NCI-H460 (cell line): Measurements from ENCODE around the gene MYO1D. TPM values are rescaled to one million over a fixed set of nuclear protein-coding genes. Genes with fewer than 3 reads are reported as not detected.
A peak's percentile ranks its signal among the peaks of the same experiment; 100 is the strongest.

Experiments used
- DNase-seq: peaks from one replicate; pipeline ENCODE4 v3.0.0-alpha.2; 2016; ENCODE audit warnings: low read depth; ENCODE audit errors: extremely low read depth
- total RNA-seq: library from RNA; depleted of rRNA; stranded (reverse); fragments of >200 nt; shearing (Covaris generic); gene quantifications from 2 replicates; pipeline ENCODE4 v1.2.3, GENCODE V29; 2014

The MYO1D gene
- total RNA-seq, 1 experiment from 2014 or later = 5.0 TPM

- DNase-seq = no peak
Observed at GRCh38 chr17:32631341-32632096, 245.4 kb downstream of the MYO1D start.

- DNase-seq = no peak
Observed at GRCh38 chr17:32629563-32630190, 247.2 kb downstream of the MYO1D start.

GRCh38 chr17:32628271-32629044 lies 248.5 kb downstream of the MYO1D start:
- DNase-seq = no peak

GRCh38 chr17:32627239-32627996 lies 249.5 kb downstream of the MYO1D start:
- no peak for DNase-seq

- DNase-seq = no peak
Observed at GRCh38 chr17:32626379-32626791, 250.5 kb downstream of the MYO1D start.

- DNase-seq = no peak
Observed at GRCh38 chr17:32625971-32626370, 251.0 kb downstream of the MYO1D start.

- no peak for DNase-seq
Observed at GRCh38 chr17:32623196-32623595, 253.7 kb downstream of the MYO1D start.

GRCh38 chr17:32622540-32622939 lies 254.4 kb downstream of the MYO1D start:
- DNase-seq = no peak

GRCh38 chr17:32621612-32622312 lies 255.2 kb downstream of the MYO1D start:
- DNase-seq = peak; percentile 11

- DNase-seq = no peak
Observed at GRCh38 chr17:32615326-32615725, 261.6 kb downstream of the MYO1D start.

- DNase-seq = no peak
Observed at GRCh38 chr17:32610943-32611342, 266.0 kb downstream of the MYO1D start.

GRCh38 chr17:32609884-32610650 lies 266.9 kb downstream of the MYO1D start:
- no peak for DNase-seq

GRCh38 chr17:32609085-32609484 lies 267.8 kb downstream of the MYO1D start:
- DNase-seq = peak; percentile 12

- DNase-seq = no peak
Observed at GRCh38 chr17:32608267-32608666, 268.7 kb downstream of the MYO1D start.

GRCh38 chr17:32604966-32605365 lies 272.0 kb downstream of the MYO1D start:
- no peak for DNase-seq

- DNase-seq = no peak
Observed at GRCh38 chr17:32602396-32602795, 274.5 kb downstream of the MYO1D start.

GRCh38 chr17:32601866-32602265 lies 275.1 kb downstream of the MYO1D start:
- no peak for DNase-seq

- no peak for DNase-seq
Observed at GRCh38 chr17:32596628-32597027, 280.3 kb downstream of the MYO1D start.

GRCh38 chr17:32596206-32596605 lies 280.7 kb downstream of the MYO1D start:
- DNase-seq = no peak
